ENCODE data around the gene PSMG4. TPM values are rescaled to one million over a fixed set of nuclear protein-coding genes. Genes with fewer than 3 reads are reported as not detected.

The PSMG4 gene
- total RNA-seq, 3 donors from 2014 or later = 14.8 to 19.8 (median 16.2) TPM

DNA sequence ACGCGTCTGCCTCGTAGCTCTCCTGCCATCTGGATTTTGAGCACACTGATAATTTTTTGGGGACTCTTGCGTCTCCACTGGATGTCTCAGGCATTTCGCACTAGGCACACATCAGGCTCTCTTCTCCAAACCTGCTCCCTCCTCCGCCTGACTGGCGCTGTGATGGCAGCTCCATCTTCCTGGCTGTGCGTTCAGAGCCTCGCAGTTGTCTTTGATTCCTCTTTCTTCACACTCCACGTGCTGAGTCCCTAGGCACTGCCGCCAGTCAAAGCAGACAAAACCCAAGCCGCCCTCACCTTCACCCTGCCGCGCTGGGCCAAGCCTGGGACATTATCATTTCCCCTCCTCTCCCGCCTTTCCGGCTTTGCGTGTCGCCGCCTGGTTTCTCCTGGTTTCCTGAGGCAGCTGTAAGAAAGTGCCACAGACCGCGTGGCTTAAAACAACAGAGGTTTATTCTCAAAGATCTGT lies 778 bp downstream of the PSMG4 start:
- H3K4me1 ChIP-seq (ENCODE audit: low read depth) = peaks cover 9% of the 10 kb centered on the region
- no peaks in the 10 kb centered on the region for H3K9me3 ChIP-seq
- ATAC-seq = peak; percentile 45
- TF ChIP-seq, protein P1, sequence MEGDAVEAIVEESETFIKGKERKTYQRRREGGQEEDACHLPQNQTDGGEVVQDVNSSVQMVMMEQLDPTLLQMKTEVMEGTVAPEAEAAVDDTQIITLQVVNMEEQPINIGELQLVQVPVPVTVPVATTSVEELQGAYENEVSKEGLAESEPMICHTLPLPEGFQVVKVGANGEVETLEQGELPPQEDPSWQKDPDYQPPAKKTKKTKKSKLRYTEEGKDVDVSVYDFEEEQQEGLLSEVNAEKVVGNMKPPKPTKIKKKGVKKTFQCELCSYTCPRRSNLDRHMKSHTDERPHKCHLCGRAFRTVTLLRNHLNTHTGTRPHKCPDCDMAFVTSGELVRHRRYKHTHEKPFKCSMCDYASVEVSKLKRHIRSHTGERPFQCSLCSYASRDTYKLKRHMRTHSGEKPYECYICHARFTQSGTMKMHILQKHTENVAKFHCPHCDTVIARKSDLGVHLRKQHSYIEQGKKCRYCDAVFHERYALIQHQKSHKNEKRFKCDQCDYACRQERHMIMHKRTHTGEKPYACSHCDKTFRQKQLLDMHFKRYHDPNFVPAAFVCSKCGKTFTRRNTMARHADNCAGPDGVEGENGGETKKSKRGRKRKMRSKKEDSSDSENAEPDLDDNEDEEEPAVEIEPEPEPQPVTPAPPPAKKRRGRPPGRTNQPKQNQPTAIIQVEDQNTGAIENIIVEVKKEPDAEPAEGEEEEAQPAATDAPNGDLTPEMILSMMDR (IDR thresholded peaks at IDR 0.05) = no peak
- H3K36me3 ChIP-seq (ENCODE audit: low read depth) = peaks cover 4% of the 10 kb centered on the region
- H3K4me3 ChIP-seq = peak overlapping the region; percentile 82
- intact Hi-C loops (cut with DNase I, micrococcal nuclease) = loop anchor here in 1 of 2 donors (10.0 kb wide), 1 partner anchor 135 kb away; no protein-coding TSS in a partner anchor
- peak; percentile 56 to 67 (median 63) for DNase-seq

DNA sequence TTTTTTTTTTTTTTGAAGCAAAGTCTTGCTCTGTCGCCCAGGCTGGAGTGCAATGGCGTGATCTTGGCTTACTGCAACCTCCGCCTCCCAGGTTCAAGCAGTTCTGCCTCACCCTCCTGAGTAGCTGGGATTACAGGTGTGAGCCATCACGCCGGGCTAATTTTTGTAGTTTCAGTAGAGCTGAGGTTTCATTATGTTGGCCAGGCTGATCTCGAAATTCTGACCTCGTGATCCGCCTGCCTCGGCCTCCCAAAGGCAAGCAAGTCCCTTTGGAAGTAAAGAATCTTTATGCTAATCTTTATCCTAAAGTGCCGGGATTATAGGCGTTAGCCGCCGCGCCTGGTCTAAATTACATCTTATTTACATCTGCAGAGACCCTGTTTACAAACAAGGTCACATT lies 1.5 kb downstream of the PSMG4 start:
- ATAC-seq (no peak), DNase-seq (no peak)
- Histone ChIP-seq H3K4me3 (no peak overlapping the region), H3K4me1 (ENCODE audit: low read depth) (peaks cover 9% of the 10 kb centered on the region), H3K36me3 (ENCODE audit: low read depth) (peaks cover 4% of the 10 kb centered on the region), H3K9me3 (no peaks in the 10 kb centered on the region)
- TF ChIP-seq, protein P1 (IDR thresholded peaks at IDR 0.05) = no peak
- intact Hi-C loops (cut with DNase I, micrococcal nuclease) = no loop called here

DNA sequence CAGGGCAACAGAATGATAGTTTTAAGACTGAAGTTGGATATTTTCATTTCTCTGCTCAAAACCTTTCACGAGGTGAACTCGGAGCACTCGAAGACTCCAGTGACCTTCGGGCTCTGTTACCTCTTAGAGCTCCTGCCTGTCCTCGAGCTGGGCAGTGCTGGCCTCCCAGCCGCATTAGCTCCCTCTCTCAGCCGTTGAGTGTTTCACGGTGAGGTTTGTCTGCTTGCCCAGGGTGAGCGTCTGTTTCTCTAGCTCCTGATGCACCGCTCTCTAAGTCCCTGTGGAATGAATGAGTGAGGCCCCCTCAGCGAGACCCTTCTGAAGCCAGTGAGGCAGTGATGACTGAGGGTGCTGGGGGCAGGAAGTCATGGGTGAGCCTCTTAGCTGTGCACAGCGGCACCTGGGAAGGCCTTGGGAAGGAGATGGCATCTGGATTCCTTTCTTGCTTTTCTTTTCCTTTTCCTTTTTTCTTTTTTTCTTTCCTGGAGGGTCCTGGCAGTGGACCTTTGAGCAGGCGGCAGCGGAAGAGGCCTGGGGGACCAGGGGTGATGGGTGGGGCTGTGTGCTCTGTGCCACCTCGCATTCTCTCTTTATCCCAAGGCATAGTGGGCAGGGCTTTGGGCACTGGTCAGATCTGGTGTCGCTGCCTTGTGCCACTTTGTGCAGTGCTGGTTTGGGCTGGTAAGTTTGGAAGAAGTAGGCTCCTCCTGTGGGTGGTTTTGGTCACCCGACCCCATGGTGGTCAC lies 2.2 kb downstream of the PSMG4 start:
- ATAC-seq (no peak), DNase-seq (no peak)
- peaks cover 4% of the 10 kb centered on the region for H3K36me3 ChIP-seq (ENCODE audit: low read depth)
- no peaks in the 10 kb centered on the region for H3K9me3 ChIP-seq
- intact Hi-C loops (cut with DNase I, micrococcal nuclease) = no loop called here
- H3K4me3 ChIP-seq = no peak overlapping the region
- H3K4me1 ChIP-seq (ENCODE audit: low read depth) = peaks cover 9% of the 10 kb centered on the region
- TF ChIP-seq, protein P1 (IDR thresholded peaks at IDR 0.05) = no peak

DNA sequence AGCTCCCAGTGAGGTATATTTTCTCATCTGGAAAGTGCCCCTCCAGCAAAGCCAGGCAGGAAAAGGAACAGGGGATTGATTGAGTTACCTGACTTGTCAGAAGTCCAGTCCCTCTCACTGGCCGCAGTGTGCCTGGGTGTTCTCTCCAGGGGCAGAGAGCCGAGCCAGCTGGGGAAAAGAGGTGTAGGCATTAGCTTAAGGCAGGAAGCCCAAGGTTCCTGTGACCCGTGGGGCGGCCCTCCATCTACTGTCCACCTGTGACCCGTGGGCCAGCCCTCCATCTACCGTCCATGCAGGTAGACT lies 2.7 kb downstream of the PSMG4 start:
- no peak overlapping the region for H3K4me3 ChIP-seq
- H3K36me3 ChIP-seq (ENCODE audit: low read depth) = peaks cover 4% of the 10 kb centered on the region
- peak in 1 of 3 donors; percentile 7 for DNase-seq
- H3K4me1 ChIP-seq (ENCODE audit: low read depth) = peaks cover 9% of the 10 kb centered on the region
- H3K9me3 ChIP-seq = no peaks in the 10 kb centered on the region
- intact Hi-C loops (cut with DNase I, micrococcal nuclease) = no loop called here
- TF ChIP-seq, protein P1 (IDR thresholded peaks at IDR 0.05) = no peak
- ATAC-seq = no peak

DNA sequence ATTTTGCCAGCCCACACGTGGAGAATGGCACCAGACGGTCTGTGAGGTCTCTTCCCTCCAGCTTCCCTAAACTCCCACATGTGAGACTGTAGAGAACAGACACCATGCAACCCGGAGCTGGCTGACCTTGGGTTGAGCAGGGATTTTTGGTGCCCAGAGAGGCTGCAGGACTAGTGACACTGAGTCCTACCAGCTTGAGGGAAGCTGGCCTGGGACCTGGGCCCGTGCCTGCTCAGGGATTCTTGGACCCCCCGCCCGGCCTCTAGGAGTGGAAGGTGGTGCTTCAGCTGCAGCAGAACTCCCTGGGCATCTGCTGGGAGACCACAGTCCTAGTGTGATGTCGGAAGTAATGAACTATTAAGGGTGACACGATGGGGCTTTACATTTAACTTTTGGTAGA lies 3.2 kb downstream of the PSMG4 start:
- peaks cover 9% of the 10 kb centered on the region for H3K4me1 ChIP-seq (ENCODE audit: low read depth)

More for the DNA sequence above, 3.2 kb downstream of the PSMG4 start:
- Histone ChIP-seq H3K4me3 (no peak overlapping the region), H3K36me3 (ENCODE audit: low read depth) (peaks cover 4% of the 10 kb centered on the region), H3K9me3 (no peaks in the 10 kb centered on the region)
- intact Hi-C loops (cut with DNase I, micrococcal nuclease) = no loop called here
- TF ChIP-seq, protein P1 (IDR thresholded peaks at IDR 0.05) = no peak
- peak in 1 of 3 donors; percentile 25 for DNase-seq
- no peak for ATAC-seq
